Measurements from ENCODE around the gene HBG1. TPM values are rescaled to one million over a fixed set of nuclear protein-coding genes. Genes with fewer than 3 reads are reported as not detected.

Gene HBG1
- total RNA-seq, 1 experiment from 2014 or later = not detected

DNA sequence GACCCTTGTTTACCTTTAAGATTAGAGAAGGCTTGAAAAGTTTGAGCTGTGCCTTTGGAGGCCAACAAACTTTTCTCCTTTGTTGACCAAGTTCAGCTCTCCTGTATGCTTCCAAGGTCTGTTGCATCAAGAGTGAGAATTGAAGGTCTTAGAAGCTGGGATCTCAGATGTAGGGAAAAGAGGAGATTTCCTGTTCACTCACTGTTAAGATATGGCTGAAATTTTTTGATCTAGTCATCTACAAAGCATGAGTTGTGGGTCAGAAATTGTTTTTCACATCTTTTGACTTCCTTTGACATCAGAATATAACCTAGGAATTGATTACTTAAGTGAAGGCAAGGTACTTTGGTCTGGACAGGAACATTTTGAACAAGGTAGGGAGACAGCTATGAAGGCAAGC lies 40.0 kb upstream of the HBG1 start:
- Histone ChIP-seq H3K4ac (ENCODE audit: low read depth, low read length) (no peak overlapping the region), H4K91ac (ENCODE audit: insufficient read length, low read depth, low read length) (no peak overlapping the region), H3K56ac (ENCODE audit: insufficient read length, low read depth, low read length) (no peak overlapping the region), H3K18ac (ENCODE audit: insufficient read length, low read depth, low read length) (no peak overlapping the region), H2BK12ac (ENCODE audit: insufficient read length, low read depth, low read length) (no peak overlapping the region), H3K9me3 (ENCODE audit: control insufficient read depth, low read depth, low read length) (no peaks in the 10 kb centered on the region), H3K23me2 (ENCODE audit: insufficient read length, low read depth, low read length, poor library complexity, severe bottlenecking) (no peaks in the 10 kb centered on the region), H3T11ph (ENCODE audit: low read length) (no peak overlapping the region), H3K79me1 (ENCODE audit: insufficient read depth, low read depth, low read length, poor library complexity, severe bottlenecking) (no peaks in the 10 kb centered on the region), H4K20me1 (ENCODE audit: control insufficient read depth, insufficient read depth, insufficient read length) (no peaks in the 10 kb centered on the region), H2BK5ac (ENCODE audit: insufficient read length, low read length) (no peak overlapping the region), H2AK5ac (ENCODE audit: insufficient read length, low read length) (no peak overlapping the region), H2AFZ (ENCODE audit: low read length) (no peak overlapping the region), H2BK15ac (ENCODE audit: low read depth, low read length) (no peak overlapping the region), H3K4me1 (ENCODE audit: insufficient read depth, low read length) (no peaks in the 10 kb centered on the region), H3K23ac (ENCODE audit: insufficient read length, low read depth, low read length) (no peak overlapping the region), H3K79me2 (ENCODE audit: insufficient read depth, low read length) (no peaks in the 10 kb centered on the region), H3K14ac (ENCODE audit: insufficient read depth, low read length) (no peak overlapping the region), H2BK120ac (ENCODE audit: low read depth, low read length, poor library complexity, severe bottlenecking) (no peak overlapping the region), H3K27ac (ENCODE audit: insufficient read length, low read depth, low read length) (no peak overlapping the region), H3K9ac (ENCODE audit: extremely low read depth, insufficient read length, low read length) (no peak overlapping the region), H3K27me3 (ENCODE audit: insufficient read depth, low read length) (no peaks in the 10 kb centered on the region), H4K8ac (replicated peaks; ENCODE audit: insufficient read length, low read depth, low read length) (no peak overlapping the region), H2BK20ac (ENCODE audit: low read depth, low read length, poor library complexity, severe bottlenecking) (no peak overlapping the region), H4K5ac (ENCODE audit: insufficient read length, low read depth, low read length) (no peak overlapping the region), H3K4me2 (ENCODE audit: insufficient read depth, insufficient read length, low read length) (no peak overlapping the region)
- H3K27ac Mint-ChIP-seq = no peak overlapping the region; a peak in 1 of 7 replicates
- no peaks in the 10 kb centered on the region for H3K27me3 Mint-ChIP-seq (ENCODE audit: low read depth)
- H3K4me3 Mint-ChIP-seq = no peak overlapping the region
- 0 out of 7 replicates have a peak, but pooled peaks cover 0 to 1% (median 0%) of the 10 kb centered on the region in 3 experiments for H3K36me3 Mint-ChIP-seq (ENCODE audit: insufficient read depth in 1 of 3, low read depth in 3 of 3)
- no peaks in the 10 kb centered on the region for H3K9me3 Mint-ChIP-seq
- TF ChIP-seq, protein P1, sequence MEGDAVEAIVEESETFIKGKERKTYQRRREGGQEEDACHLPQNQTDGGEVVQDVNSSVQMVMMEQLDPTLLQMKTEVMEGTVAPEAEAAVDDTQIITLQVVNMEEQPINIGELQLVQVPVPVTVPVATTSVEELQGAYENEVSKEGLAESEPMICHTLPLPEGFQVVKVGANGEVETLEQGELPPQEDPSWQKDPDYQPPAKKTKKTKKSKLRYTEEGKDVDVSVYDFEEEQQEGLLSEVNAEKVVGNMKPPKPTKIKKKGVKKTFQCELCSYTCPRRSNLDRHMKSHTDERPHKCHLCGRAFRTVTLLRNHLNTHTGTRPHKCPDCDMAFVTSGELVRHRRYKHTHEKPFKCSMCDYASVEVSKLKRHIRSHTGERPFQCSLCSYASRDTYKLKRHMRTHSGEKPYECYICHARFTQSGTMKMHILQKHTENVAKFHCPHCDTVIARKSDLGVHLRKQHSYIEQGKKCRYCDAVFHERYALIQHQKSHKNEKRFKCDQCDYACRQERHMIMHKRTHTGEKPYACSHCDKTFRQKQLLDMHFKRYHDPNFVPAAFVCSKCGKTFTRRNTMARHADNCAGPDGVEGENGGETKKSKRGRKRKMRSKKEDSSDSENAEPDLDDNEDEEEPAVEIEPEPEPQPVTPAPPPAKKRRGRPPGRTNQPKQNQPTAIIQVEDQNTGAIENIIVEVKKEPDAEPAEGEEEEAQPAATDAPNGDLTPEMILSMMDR (conservative IDR thresholded peaks at IDR 0.05) = no peak
- H3K4me1 Mint-ChIP-seq = no peaks in the 10 kb centered on the region
- no peak for DNase-seq
